ENCODE measurements around the gene C10orf90. TPM values are rescaled to one million over a fixed set of nuclear protein-coding genes. Genes with fewer than 3 reads are reported as not detected.

C10orf90 gene
- total RNA-seq, 4 donors from 2014 or later, result not detected

DNA sequence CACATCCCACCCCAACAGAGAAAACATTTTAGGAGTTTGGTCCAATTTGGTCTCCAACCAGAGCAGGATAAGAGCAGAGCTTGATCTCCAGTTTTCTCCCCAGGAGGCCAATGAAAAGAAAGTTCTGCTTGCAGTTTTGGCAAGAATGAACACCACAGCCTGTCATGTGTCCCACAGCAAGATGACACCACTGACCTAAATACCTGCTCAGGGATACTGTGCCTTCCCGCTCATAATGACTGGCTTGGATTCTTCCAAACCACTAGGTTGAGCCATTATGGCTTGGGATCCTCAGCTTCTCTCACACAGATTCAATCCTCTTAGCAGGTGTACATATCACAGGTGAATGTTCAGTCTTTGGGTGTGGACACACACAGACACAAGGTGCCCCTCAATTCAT, 53.3 kb downstream of the C10orf90 start:
- no peak for DNase-seq (ENCODE audit: low spot score in 2 of 2)
- Histone ChIP-seq H3K9me3 (no peaks in the 10 kb centered on the region), H3K4me1 (no peaks in the 10 kb centered on the region), H3K27me3 (no peaks in the 10 kb centered on the region), H3K27ac (no peak overlapping the region), H3K36me3 (no peaks in the 10 kb centered on the region), H3K4me3 (no peak overlapping the region)
- TF ChIP-seq EP300 (IDR thresholded peaks at IDR 0.05) (no peak), CTCF (IDR thresholded peaks at IDR 0.05) (no peak), POLR2A (IDR thresholded peaks at IDR 0.05) (no peak)
- WGBS, 2 donors, result 94 to 100% methylated on average over 1 of the region's 1 CpG

DNA sequence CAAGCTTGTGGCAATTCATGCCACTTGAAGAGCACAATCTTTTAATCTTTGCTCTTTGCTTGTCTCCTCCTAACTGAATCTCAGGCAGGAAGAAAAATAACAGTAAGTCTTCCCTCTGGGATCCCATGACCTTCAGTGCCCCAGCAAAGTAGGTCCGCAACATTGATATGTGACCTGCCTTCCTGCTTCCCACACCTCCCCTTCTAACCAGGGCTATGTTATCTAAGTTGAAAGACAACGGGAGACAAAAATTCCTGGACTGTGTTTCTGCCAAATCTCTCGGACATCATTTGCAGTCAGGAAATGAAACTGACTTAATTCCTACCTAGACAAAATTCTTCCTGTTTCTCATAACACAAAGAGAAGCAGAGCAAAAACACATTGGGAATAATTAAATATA, 53.8 kb downstream of the C10orf90 start:
- Histone ChIP-seq H3K4me3 (no peak overlapping the region), H3K9me3 (no peaks in the 10 kb centered on the region), H3K27ac (no peak overlapping the region), H3K4me1 (no peaks in the 10 kb centered on the region), H3K36me3 (no peaks in the 10 kb centered on the region), H3K27me3 (no peaks in the 10 kb centered on the region)
- TF ChIP-seq EP300 (IDR thresholded peaks at IDR 0.05) (no peak), POLR2A (IDR thresholded peaks at IDR 0.05) (no peak), CTCF (IDR thresholded peaks at IDR 0.05) (no peak)
- DNase-seq (ENCODE audit: low spot score in 2 of 2), result no peak
- WGBS, 2 donors, result 39 to 41% methylated on average over 3 of the region's 3 CpGs

DNA sequence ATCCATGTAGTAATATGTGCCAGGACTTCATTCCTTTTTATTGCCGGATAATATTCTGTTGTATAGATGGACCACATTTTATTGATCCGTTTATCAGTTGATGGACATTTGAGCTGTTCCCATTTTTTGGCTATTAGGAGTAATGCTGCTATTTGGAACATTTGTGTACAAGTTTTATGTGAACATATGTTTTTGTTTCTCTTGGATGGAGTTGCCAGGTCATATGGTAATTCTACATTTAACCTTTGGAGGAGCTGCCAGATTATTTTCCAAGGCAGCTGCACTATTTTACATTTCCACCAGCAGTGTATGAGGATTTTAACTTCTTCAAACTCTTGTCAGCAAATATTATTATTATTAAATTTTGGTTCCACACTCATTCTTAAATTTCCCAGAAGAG, 59.2 kb downstream of the C10orf90 start:
- Histone ChIP-seq H3K9me3 (no peaks in the 10 kb centered on the region), H3K4me3 (no peak overlapping the region), H3K27me3 (no peaks in the 10 kb centered on the region), H3K4me1 (no peaks in the 10 kb centered on the region), H3K36me3 (no peaks in the 10 kb centered on the region), H3K27ac (no peak overlapping the region)
- WGBS, 2 donors, result 68 to 76% methylated on average over 2 of the region's 2 CpGs
- TF ChIP-seq EP300 (IDR thresholded peaks at IDR 0.05), result no peak
- no peak for TF ChIP-seq POLR2A (IDR thresholded peaks at IDR 0.05)
- no peak for TF ChIP-seq CTCF (IDR thresholded peaks at IDR 0.05)
- no peak for DNase-seq (ENCODE audit: low spot score in 2 of 2)

- no peak for DNase-seq (ENCODE audit: low spot score in 2 of 2)
- Histone ChIP-seq H3K36me3 (no peaks in the 10 kb centered on the region), H3K4me1 (no peaks in the 10 kb centered on the region), H3K27me3 (no peaks in the 10 kb centered on the region), H3K4me3 (no peak overlapping the region), H3K27ac (no peak overlapping the region), H3K9me3 (no peaks in the 10 kb centered on the region)
- 75 to 85% methylated on average over 4 of the region's 4 CpGs for WGBS, 2 donors
- no peak for TF ChIP-seq EP300 (IDR thresholded peaks at IDR 0.05)
- TF ChIP-seq POLR2A (IDR thresholded peaks at IDR 0.05), result no peak
- no peak for TF ChIP-seq CTCF (IDR thresholded peaks at IDR 0.05)
Observed at GRCh38 chr10:126609566-126609965, 60.9 kb downstream of the C10orf90 start.

- Histone ChIP-seq H3K27me3 (no peaks in the 10 kb centered on the region), H3K27ac (no peak overlapping the region), H3K4me3 (no peak overlapping the region), H3K9me3 (no peaks in the 10 kb centered on the region), H3K36me3 (no peaks in the 10 kb centered on the region), H3K4me1 (no peaks in the 10 kb centered on the region)
- 78 to 83% methylated on average over 19 of the region's 19 CpGs for WGBS, 2 donors
- TF ChIP-seq POLR2A (IDR thresholded peaks at IDR 0.05) (no peak), CTCF (IDR thresholded peaks at IDR 0.05) (no peak), EP300 (IDR thresholded peaks at IDR 0.05) (no peak)
- no peak for DNase-seq (ENCODE audit: low spot score in 2 of 2)
Observed at GRCh38 chr10:126599949-126600682, 70.4 kb downstream of the C10orf90 start.
